Loucy (cell line): ENCODE results near the gene IGDCC3.

Source experiments
- H2AFZ ChIP-seq: fragments of 200-600 bp; sonication (generic); 2 replicates; pipeline ENCODE4 v1.6.0; 2016; ENCODE audit warnings: antibody characterized with exemption, mild to moderate bottlenecking, low read length, moderate library complexity
- H3F3A ChIP-seq: fragments of 200-600 bp; 2 replicates; pipeline ENCODE4 v1.6.0; 2016; ENCODE audit warnings: antibody characterized with exemption, low read depth, mild to moderate bottlenecking
- H3K27me3 ChIP-seq: fragments of 200-600 bp; sonication (generic); 2 replicates; pipeline ENCODE4 v1.6.1; 2014; ENCODE audit warnings: low read length, mild to moderate bottlenecking; ENCODE audit not compliant: insufficient read depth, poor library complexity, severe bottlenecking
- H3K36me3 ChIP-seq: fragments of 200-600 bp; sonication (generic); 2 replicates; pipeline ENCODE4 v1.6.1; 2016; ENCODE audit warnings: low read length; ENCODE audit not compliant: insufficient read depth
- H3K4me1 ChIP-seq: fragments of 200-600 bp; sonication (generic); 2 replicates; pipeline ENCODE4 v1.5.1; 2014; ENCODE audit warnings: low read length, mild to moderate bottlenecking; ENCODE audit not compliant: insufficient read depth, poor library complexity, severe bottlenecking
- H3K4me2 ChIP-seq: fragments of 200-600 bp; sonication (generic); 2 replicates; pipeline ENCODE4 v1.6.0; 2014; ENCODE audit warnings: antibody characterized with exemption, low read length, low read depth, mild to moderate bottlenecking; ENCODE audit not compliant: poor library complexity, severe bottlenecking
- H3K4me3 ChIP-seq: fragments of 200-600 bp; sonication (generic); 2 replicates; pipeline ENCODE4 v1.5.1; 2014; ENCODE audit warnings: low read length, mild to moderate bottlenecking, mixed read lengths; ENCODE audit not compliant: poor library complexity, severe bottlenecking
- H3K79me2 ChIP-seq: fragments of 200-600 bp; sonication (generic); 2 replicates; pipeline ENCODE4 v1.6.1; 2014; ENCODE audit warnings: low read length; ENCODE audit not compliant: insufficient read depth
- H3K9ac ChIP-seq: fragments of 200-600 bp; sonication (generic); 2 replicates; pipeline ENCODE4 v1.6.0; 2014; ENCODE audit warnings: mild to moderate bottlenecking, low read depth, low read length, moderate library complexity; ENCODE audit not compliant: poor library complexity, severe bottlenecking
- H3K9me2 ChIP-seq: fragments of 200-600 bp; sonication (generic); replicated peaks from 2 replicates; pipeline ENCODE4 v1.6.1; 2016; ENCODE audit warnings: low read depth, low read length, mixed read lengths
- H3K9me3 ChIP-seq: fragments of 200-600 bp; sonication (generic); 2 replicates; pipeline ENCODE4 v1.6.1; 2014; ENCODE audit warnings: mild to moderate bottlenecking, antibody characterized with exemption, low read length, low read depth; ENCODE audit not compliant: insufficient read depth
- H4K20me1 ChIP-seq: fragments of 200-600 bp; sonication (generic); 2 replicates; pipeline ENCODE4 v1.6.0; 2014; ENCODE audit warnings: antibody characterized with exemption, low read length, mild to moderate bottlenecking; ENCODE audit not compliant: insufficient read depth, poor library complexity, severe bottlenecking
- EZH2phosphoT487 ChIP-seq: fragments of 200-600 bp; IDR thresholded peaks from 2 replicates; pipeline ENCODE4 v1.6.1; 2018; ENCODE audit warnings: antibody characterized with exemption, mild to moderate bottlenecking, moderate library complexity, borderline replicate concordance
- TF ChIP-seq, protein P1 (sequence below): fragments of 200-600 bp; sonication (generic); conservative IDR thresholded peaks from 2 replicates; pipeline ENCODE4 v1.5.1; 2014; ENCODE audit warnings: mild to moderate bottlenecking, antibody characterized with exemption, low read length

The IGDCC3 gene

DNA sequence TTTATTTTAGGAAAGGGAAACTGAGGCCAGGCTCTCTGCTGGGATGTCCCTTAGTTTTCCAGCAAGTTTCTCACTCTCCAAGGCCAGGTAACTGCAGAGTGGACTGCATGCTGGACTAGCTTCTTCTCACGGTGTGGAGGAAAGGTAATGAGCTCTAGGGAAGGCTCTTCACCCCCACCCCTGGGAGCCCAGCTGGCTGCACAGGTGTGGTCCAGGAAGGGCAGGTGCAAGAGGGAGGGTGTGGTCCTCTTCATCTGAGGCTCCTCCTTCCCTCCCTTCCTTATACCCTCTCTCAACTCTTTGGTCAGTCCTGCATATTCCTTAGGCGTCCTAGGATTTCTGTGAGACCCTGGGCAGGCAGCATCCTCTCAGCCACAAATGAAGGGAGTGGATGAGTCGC is 39.4 kb downstream of the IGDCC3 start:
- Histone ChIP-seq H3K4me3 (no peak overlapping the region), H3F3A (no peaks in the 10 kb centered on the region), H3K27me3 (no peaks in the 10 kb centered on the region), H3K36me3 (no peaks in the 10 kb centered on the region), H3K79me2 (no peaks in the 10 kb centered on the region), H3K9me3 (no peaks in the 10 kb centered on the region), H2AFZ (no peak overlapping the region), H3K4me2 (no peak overlapping the region), H4K20me1 (no peaks in the 10 kb centered on the region), H3K9me2 (no peaks in the 10 kb centered on the region), H3K4me1 (peaks cover 13% of the 10 kb centered on the region), H3K9ac (no peak overlapping the region)
- no peak for TF ChIP-seq EZH2phosphoT487
- TF ChIP-seq, protein P1, sequence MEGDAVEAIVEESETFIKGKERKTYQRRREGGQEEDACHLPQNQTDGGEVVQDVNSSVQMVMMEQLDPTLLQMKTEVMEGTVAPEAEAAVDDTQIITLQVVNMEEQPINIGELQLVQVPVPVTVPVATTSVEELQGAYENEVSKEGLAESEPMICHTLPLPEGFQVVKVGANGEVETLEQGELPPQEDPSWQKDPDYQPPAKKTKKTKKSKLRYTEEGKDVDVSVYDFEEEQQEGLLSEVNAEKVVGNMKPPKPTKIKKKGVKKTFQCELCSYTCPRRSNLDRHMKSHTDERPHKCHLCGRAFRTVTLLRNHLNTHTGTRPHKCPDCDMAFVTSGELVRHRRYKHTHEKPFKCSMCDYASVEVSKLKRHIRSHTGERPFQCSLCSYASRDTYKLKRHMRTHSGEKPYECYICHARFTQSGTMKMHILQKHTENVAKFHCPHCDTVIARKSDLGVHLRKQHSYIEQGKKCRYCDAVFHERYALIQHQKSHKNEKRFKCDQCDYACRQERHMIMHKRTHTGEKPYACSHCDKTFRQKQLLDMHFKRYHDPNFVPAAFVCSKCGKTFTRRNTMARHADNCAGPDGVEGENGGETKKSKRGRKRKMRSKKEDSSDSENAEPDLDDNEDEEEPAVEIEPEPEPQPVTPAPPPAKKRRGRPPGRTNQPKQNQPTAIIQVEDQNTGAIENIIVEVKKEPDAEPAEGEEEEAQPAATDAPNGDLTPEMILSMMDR = no peak

DNA sequence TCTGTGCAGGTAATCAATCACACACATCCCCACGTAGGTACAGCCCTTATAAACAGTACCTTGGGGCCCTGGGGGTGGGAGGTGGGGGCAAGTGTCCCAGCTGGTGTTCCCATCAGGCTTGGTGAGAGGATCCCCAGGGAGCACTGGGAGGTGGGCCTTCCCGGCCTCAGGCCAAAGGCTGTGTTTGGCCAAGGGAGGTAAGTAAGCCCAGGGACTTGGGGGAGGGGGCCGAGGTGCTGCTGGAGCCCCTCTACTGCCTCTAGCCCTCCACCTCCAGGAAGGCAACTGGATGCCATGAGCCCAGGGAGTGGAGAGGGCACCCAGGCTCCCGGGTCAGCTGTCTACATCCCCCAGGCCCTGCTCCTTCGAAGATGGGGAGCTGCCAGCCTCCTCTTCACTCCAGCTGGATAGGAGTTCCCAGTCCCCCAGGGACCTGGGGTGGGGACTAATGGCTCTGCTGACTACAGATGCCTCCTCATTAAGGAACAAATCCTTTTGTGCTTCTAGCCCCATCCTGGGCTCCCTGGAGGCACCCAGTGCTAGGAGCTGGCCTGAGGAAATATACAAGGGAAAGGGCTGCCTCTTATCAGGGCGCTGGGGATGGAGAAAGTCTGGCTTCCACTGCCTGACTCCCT is 40.2 kb downstream of the IGDCC3 start:
- no peak for TF ChIP-seq EZH2phosphoT487
- TF ChIP-seq, protein P1 = no peak
- H4K20me1 ChIP-seq = no peaks in the 10 kb centered on the region
- H3K4me1 ChIP-seq = peaks cover 13% of the 10 kb centered on the region
- no peak overlapping the region; the same call in 1 of the 2 replicates for H2AFZ ChIP-seq
- H3F3A ChIP-seq = no peaks in the 10 kb centered on the region
- H3K9me2 ChIP-seq = no peaks in the 10 kb centered on the region
- no peak overlapping the region for H3K4me3 ChIP-seq
- H3K27me3 ChIP-seq = no peaks in the 10 kb centered on the region
- H3K9me3 ChIP-seq = no peaks in the 10 kb centered on the region
- H3K4me2 ChIP-seq = no peak overlapping the region
- no peaks in the 10 kb centered on the region for H3K36me3 ChIP-seq
- no peaks in the 10 kb centered on the region for H3K79me2 ChIP-seq
- no peak overlapping the region for H3K9ac ChIP-seq

DNA sequence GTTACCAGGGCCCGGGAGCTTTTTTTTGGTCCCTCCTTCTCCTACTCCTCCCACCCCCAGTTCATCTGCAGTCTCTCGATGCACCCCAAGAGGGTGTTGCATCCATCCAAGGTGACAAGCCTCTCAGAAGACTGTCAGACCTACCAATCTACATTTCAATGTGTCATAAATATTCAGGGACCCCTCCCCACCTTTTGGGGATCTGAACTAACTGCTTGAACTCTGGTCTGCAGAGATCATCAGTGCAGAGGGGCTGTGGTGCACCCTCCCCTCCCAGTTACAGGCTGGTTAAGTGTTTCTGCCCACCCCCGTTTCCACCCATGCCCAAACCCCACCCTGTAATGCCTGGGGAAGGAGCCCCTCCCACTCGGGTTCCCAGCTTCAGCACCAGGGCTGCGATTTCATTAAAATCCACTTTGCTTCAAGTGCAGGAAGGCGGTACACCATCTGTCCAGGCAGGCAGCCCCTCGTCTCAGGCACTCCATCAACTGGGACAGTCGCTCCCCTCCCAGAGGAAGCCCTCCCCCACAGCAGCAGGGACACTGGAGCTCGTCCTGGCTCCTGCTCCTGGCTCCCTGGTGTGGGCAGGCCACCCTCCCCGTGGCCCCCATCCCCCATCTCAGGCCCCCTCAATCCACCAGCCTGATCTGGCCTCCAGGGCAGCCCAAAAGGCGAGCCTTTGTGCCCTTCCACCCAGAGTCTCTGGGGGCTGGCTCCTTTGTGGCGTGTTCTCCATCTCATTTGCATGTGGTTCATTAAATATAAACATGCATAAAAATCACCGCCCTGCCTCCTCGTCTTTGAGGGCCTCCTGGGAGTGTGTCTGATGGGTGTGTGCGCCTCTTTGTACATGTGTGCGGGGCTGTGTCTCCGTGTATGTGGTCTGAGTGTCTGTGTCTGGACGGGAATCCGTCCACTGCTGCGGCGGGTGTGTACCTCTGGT is 41.0 kb downstream of the IGDCC3 start:
- H4K20me1 ChIP-seq = no peaks in the 10 kb centered on the region
- no peaks in the 10 kb centered on the region for H3K36me3 ChIP-seq
- H3K27me3 ChIP-seq = no peaks in the 10 kb centered on the region
- no peaks in the 10 kb centered on the region for H3K9me3 ChIP-seq
- no peaks in the 10 kb centered on the region for H3F3A ChIP-seq
- H3K4me2 ChIP-seq = no peak overlapping the region
- TF ChIP-seq, protein P1 = no peak
- TF ChIP-seq EZH2phosphoT487 = no peak
- H3K4me3 ChIP-seq = no peak overlapping the region
- no peaks in the 10 kb centered on the region for H3K79me2 ChIP-seq
- H3K9me2 ChIP-seq = no peaks in the 10 kb centered on the region
- peaks cover 13% of the 10 kb centered on the region for H3K4me1 ChIP-seq
- no peak overlapping the region for H3K9ac ChIP-seq
- no peak overlapping the region for H2AFZ ChIP-seq
